SIG-M5 treated with dmso at 0.1 percent for 504 hours (cell line): ENCODE measurements around the gene JAKMIP2.

ENCODE experiments used
- DNase-seq: peaks from one replicate; lab custom pipeline; 2025; ENCODE audit not compliant: unreplicated experiment; lab: John Stamatoyannopoulos, UW

Gene JAKMIP2

GRCh38 chr5:147704544-147704943, 78.0 kb downstream of the JAKMIP2 start:
- DNase-seq: no peak

GRCh38 chr5:147701468-147701867, 81.1 kb downstream of the JAKMIP2 start:
- no peak for DNase-seq

- DNase-seq: no peak
These were observed 82.9 kb downstream of the JAKMIP2 start for GRCh38 chr5:147699496-147700088.

GRCh38 chr5:147697380-147697779, 85.1 kb downstream of the JAKMIP2 start:
- DNase-seq: no peak

- no peak for DNase-seq
These were observed 87.8 kb downstream of the JAKMIP2 start for GRCh38 chr5:147694772-147695171.

GRCh38 chr5:147693233-147693632, 89.3 kb downstream of the JAKMIP2 start:
- DNase-seq: no peak

GRCh38 chr5:147691130-147691529, 91.4 kb downstream of the JAKMIP2 start:
- no peak for DNase-seq

- DNase-seq: peak; percentile 5
These were observed 91.9 kb downstream of the JAKMIP2 start for GRCh38 chr5:147690595-147690994.

GRCh38 chr5:147689426-147689825, 93.1 kb downstream of the JAKMIP2 start:
- no peak for DNase-seq

- no peak for DNase-seq
These were observed 93.7 kb downstream of the JAKMIP2 start for GRCh38 chr5:147688656-147689356.

- no peak for DNase-seq
These were observed 95.4 kb downstream of the JAKMIP2 start for GRCh38 chr5:147687118-147687517.

- no peak for DNase-seq
These were observed 96.1 kb downstream of the JAKMIP2 start for GRCh38 chr5:147686421-147686820.

- DNase-seq: no peak
These were observed 96.5 kb downstream of the JAKMIP2 start for GRCh38 chr5:147685993-147686392.

GRCh38 chr5:147675168-147675567, 107.4 kb downstream of the JAKMIP2 start:
- DNase-seq: no peak

- DNase-seq: no peak
These were observed 108.1 kb downstream of the JAKMIP2 start for GRCh38 chr5:147674411-147674810.

GRCh38 chr5:147673791-147674190, 108.7 kb downstream of the JAKMIP2 start:
- DNase-seq: no peak

GRCh38 chr5:147673266-147673665, 109.3 kb downstream of the JAKMIP2 start:
- no peak for DNase-seq

GRCh38 chr5:147671365-147671764, 111.2 kb downstream of the JAKMIP2 start:
- DNase-seq: no peak

- DNase-seq: no peak
These were observed 111.7 kb downstream of the JAKMIP2 start for GRCh38 chr5:147670815-147671214.

GRCh38 chr5:147669169-147669869, 113.2 kb downstream of the JAKMIP2 start:
- no peak for DNase-seq

- DNase-seq: no peak
These were observed 114.1 kb downstream of the JAKMIP2 start for GRCh38 chr5:147668385-147668784.

GRCh38 chr5:147667363-147667762, 115.2 kb downstream of the JAKMIP2 start:
- no peak for DNase-seq
